OCI-LY7 (cell line): ENCODE data around the gene OSBP2.

Experiments
- CTCF ChIP-seq: fragments of 200-600 bp; sonication (generic); conservative IDR thresholded peaks from 2 replicates; pipeline ENCODE4 v1.5.1; 2014; ENCODE audit warnings: mild to moderate bottlenecking, antibody characterized with exemption, low read length, moderate library complexity, mixed read lengths
- EZH2phosphoT487 ChIP-seq: fragments of 200-600 bp; sonication (generic); IDR thresholded peaks from 2 replicates; pipeline ENCODE4 v1.6.1; 2018; ENCODE audit warnings: low read depth, borderline replicate concordance, mild to moderate bottlenecking, mixed run types, antibody characterized with exemption, low read length, moderate library complexity, mixed read lengths

- TF ChIP-seq CTCF = no peak
- TF ChIP-seq EZH2phosphoT487 = no peak
Measured at GRCh38 chr22:30782613-30783012, 87.9 kb downstream of the OSBP2 start.
